GM12873 (cell line): ENCODE measurements around the gene BNIP3.

Source experiments
- CTCF ChIP-seq: IDR thresholded peaks from 2 replicates; pipeline ENCODE4 v1.5.1; 2012; ENCODE audit warnings: low read depth, mild to moderate bottlenecking, moderate library complexity, low read length, control low read depth; ENCODE audit not compliant: insufficient read depth; ENCODE audit errors: missing control alignments

BNIP3 gene

DNA sequence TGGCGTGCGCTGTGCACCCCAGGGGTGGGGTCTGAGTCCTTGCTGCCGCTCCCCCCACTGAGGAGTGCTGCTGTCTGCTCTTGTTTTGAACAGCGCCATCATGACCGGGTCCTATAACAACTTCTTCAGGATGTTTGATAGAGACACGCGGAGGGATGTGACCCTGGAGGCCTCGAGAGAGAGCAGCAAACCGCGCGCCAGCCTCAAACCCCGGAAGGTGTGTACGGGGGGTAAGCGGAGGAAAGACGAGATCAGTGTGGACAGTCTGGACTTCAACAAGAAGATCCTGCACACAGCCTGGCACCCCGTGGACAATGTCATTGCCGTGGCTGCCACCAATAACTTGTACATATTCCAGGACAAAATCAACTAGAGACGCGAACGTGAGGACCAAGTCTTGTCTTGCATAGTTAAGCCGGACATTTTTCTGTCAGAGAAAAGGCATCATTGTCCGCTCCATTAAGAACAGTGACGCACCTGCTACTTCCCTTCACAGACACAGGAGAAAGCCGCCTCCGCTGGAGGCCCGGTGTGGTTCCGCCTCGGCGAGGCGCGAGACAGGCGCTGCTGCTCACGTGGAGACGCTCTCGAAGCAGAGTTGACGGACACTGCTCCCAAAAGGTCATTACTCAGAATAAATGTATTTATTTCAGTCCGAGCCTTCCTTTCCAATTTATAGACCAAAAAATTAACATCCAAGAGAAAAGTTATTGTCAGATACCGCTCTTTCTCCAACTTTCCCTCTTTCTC lies 26.0 kb downstream of the BNIP3 start:
- TF ChIP-seq CTCF: no peak

DNA sequence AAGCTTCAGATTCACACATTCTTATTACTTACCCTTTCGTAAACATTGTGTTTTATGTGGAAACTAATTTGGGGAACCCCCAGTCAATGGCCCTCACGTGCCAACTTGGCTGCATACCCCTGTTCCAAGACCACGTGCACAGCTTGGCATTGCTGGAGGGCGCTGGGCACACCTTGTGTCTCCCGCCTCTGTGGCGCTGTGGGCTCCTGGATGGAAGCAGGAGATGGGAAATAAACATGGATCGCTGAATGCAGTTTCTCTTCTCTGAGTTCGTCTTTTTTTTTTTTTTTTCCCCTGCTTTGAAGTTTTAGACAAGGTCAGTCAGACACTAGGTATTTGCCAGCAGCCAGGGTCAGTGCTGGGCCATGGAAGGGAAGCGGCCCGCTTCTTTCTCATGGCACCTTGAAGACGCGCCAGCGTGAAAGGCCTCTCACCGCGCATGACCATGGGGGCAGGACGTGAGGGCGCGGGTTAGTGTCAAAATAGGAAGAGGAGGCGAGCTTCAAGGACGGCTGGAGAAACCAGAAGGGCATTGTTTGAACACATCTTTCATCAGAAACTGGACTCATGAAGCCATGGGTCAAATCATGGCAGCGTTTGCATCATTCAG lies 27.3 kb downstream of the BNIP3 start:
- no peak for TF ChIP-seq CTCF

DNA sequence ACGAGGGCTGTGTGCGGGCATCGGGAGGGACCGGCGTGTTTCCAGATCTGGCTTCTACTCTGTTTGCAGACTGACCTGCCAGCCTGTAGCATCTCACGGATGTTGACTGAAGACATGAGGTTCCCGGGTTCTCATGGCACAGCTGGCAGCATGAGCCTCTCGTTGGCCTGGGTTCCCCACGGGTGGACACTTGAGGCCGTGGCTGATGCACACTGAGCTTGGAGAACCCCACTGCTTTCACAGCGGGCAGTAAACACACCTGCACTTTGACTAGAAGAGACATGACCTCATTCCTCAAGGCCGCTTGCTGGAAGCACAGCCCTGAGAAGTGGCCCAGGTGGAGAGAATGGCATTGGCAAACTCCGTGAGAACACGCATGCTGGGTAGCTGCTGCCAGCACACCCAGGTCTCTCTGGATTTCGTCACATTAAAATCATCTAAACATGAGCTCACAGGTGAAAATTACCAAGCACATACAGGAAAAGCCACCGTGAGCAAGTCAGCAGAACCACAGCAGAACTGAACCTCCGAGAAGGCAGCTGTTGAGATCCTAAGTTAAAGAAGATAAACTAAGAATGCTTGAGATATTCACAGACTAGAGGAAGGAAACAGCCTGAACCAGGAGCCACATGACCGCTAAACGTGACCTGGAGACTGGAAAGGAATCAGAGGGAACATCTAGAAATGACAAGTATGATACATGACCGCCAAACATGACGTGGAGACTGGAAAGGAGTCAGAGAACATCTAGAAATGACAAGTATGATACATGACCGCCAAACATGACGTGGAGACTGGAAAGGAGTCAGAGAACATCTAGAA lies 32.5 kb downstream of the BNIP3 start:
- TF ChIP-seq CTCF: no peak

GRCh38 chr10:131948501-131948900 lies 33.2 kb downstream of the BNIP3 start:
- no peak for TF ChIP-seq CTCF

DNA sequence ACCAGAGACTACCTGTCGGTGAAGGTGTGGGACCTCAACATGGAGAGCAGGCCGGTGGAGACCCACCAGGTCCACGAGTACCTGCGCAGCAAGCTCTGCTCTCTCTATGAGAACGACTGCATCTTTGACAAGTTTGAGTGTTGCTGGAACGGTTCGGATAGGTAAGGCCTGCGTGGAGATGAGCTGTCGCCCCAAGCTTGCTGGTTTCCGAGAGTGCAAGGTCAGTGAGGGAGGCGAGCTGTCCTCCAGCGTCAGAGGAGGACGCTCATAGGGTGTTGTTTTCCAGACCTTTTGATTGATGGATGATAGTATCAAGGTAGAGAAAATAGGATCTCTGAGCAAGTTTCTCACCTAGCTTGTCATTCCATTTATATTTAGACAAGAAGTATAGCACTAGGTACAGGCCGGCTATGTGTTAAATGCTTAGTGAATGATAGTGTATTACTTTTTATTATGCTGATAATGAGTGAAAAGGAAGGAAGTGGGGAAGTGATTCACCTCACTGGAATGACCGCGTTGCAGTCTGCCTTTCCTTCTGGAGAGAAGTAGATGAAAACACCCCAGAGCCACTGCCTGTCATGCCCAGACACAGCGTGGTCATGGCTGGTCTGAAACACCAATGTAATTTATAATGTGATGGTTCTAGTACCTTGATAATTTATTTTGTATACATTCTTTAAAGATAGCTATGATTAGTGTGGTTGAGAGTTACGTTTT lies 33.9 kb downstream of the BNIP3 start:
- no peak for TF ChIP-seq CTCF

DNA sequence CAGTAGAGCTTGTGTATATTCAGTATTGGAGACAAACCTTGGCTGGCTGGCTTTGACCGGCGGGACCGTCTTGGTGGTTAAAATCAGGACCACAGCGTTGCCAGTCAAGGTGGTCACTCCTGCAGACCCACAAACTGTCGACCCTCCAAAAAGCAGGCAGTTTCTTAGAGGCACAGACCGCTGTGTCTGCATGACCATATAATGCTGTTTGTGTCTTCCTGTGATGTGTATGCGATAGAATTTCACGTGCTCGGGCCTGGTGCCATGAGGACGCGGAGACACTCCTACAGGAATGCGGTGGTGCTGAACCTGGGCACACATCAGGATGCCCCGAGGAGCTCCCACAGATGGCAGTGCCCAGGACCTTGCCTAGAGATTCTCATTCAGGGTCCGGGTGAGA lies 34.8 kb downstream of the BNIP3 start:
- no peak for TF ChIP-seq CTCF
